Measurements from ENCODE around the gene TIAM1. TPM values are rescaled to one million over a fixed set of nuclear protein-coding genes. Genes with fewer than 3 reads are reported as not detected.

Gene TIAM1
- total RNA-seq, 1 experiment from 2014 or later: 3.7 TPM

- BruUV-seq (replicated peaks): no TSS peak
Measured at GRCh38 chr21:31132574-31133242, 211.4 kb downstream of the TIAM1 start.

GRCh38 chr21:31130821-31131220 is 213.2 kb downstream of the TIAM1 start:
- ChIA-PET CTCF (no interaction called here), POLR2A (no interaction called here)
- ATAC-seq (no peak), DNase-seq (ENCODE audit: low read depth, low spot score) (no peak)
- intact Hi-C loops (cut with micrococcal nuclease; ENCODE audit: unreplicated experiment) (no loop called here), in situ Hi-C loops (cut with HindIII; ENCODE audit: low pct_unique_long_range_greater_than_20kb, low sequenced_read_pairs) (no loop called here)
- Histone ChIP-seq H3K27me3 (ENCODE audit: control insufficient read depth, insufficient read depth, low read length) (no peaks in the 10 kb centered on the region), H3K9me3 (ENCODE audit: control insufficient read depth, insufficient read depth, low read depth, low read length) (no peaks in the 10 kb centered on the region), H3K4me3 (ENCODE audit: low read depth in 2 of 2, low read length in 2 of 2) (no peak overlapping the region), H3K27ac (ENCODE audit: low read length) (no peak overlapping the region), H3K4me1 (ENCODE audit: control insufficient read depth, insufficient read depth, low read length) (no peaks in the 10 kb centered on the region), H3K36me3 (ENCODE audit: control insufficient read depth, insufficient read depth, low read length) (no peaks in the 10 kb centered on the region)
- BruUV-seq (replicated peaks): no TSS peak
- TF ChIP-seq REST (IDR thresholded peaks at IDR 0.05; ENCODE audit: insufficient read depth in 1 of 2, low read depth in 2 of 2, low read length in 1 of 2) (no peak), TCF7L2 (IDR thresholded peaks at IDR 0.05; ENCODE audit: low read depth, low read length) (no peak)

More at GRCh38 chr21:31132574-31133242, 211.4 kb downstream of the TIAM1 start:
- no peaks in the 10 kb centered on the region for H3K9me3 ChIP-seq (ENCODE audit: control insufficient read depth, insufficient read depth, low read depth, low read length)
- in situ Hi-C loops (cut with HindIII; ENCODE audit: low pct_unique_long_range_greater_than_20kb, low sequenced_read_pairs) (no loop called here), intact Hi-C loops (cut with micrococcal nuclease; ENCODE audit: unreplicated experiment) (no loop called here)
- DNase-seq (ENCODE audit: low read depth, low spot score) (no peak), ATAC-seq (no peak)
- no peak overlapping the region for H3K4me3 ChIP-seq (ENCODE audit: low read depth in 2 of 2, low read length in 2 of 2)
- no peaks in the 10 kb centered on the region for H3K4me1 ChIP-seq (ENCODE audit: control insufficient read depth, insufficient read depth, low read length)
- TF ChIP-seq TCF7L2 (IDR thresholded peaks at IDR 0.05; ENCODE audit: low read depth, low read length): no peak
- no peak for TF ChIP-seq CTCF (IDR thresholded peaks at IDR 0.05)
- TF ChIP-seq SIN3A (IDR thresholded peaks at IDR 0.05; ENCODE audit: borderline replicate concordance, insufficient read depth, low read depth, low read length): no peak
- TF ChIP-seq REST (IDR thresholded peaks at IDR 0.05; ENCODE audit: insufficient read depth in 1 of 2, low read depth in 2 of 2, low read length in 1 of 2): no peak
- TF ChIP-seq POLR2AphosphoS5 (IDR thresholded peaks at IDR 0.05; ENCODE audit: low read depth, low read length): no peak
- no peaks in the 10 kb centered on the region for H3K27me3 ChIP-seq (ENCODE audit: control insufficient read depth, insufficient read depth, low read length)
- H3K27ac ChIP-seq (ENCODE audit: low read length): no peak overlapping the region
- ChIA-PET POLR2A (no interaction called here), CTCF (no interaction called here)
- H3K36me3 ChIP-seq (ENCODE audit: control insufficient read depth, insufficient read depth, low read length): no peaks in the 10 kb centered on the region
